Activated B cell treated with CpG ODN at 0.5 μM for 24 hours (primary cell): ENCODE results near the gene PRM2. TPM values are rescaled to one million over a fixed set of nuclear protein-coding genes. Genes with fewer than 3 reads are reported as not detected.

ENCODE experiments used
- ATAC-seq: fragments of 200-7000 bp; cut with Tn5 transposase; one replicate; pipeline ENCODE4 v1.10.0; 2021; ENCODE audit warnings: low read depth, mild to moderate bottlenecking, moderate library complexity
- CTCF ChIA-PET: fragments of 350-600 bp; sonication (Branson Sonifier 250); formaldehyde crosslinking; loops from one replicate; lab custom pipeline; 2021; ENCODE audit warnings: antibody characterized with exemption; lab: Charles Lee
- POLR2A ChIA-PET: fragments of 350-600 bp; sonication (Branson Sonifier 250); formaldehyde crosslinking; loops from one replicate; lab custom pipeline; 2021; ENCODE audit warnings: antibody characterized with exemption; lab: Charles Lee
- DNase-seq: peaks from one replicate; pipeline ENCODE4 v3.0.0; 2022
- H3K27ac Mint-ChIP-seq: one replicate; pipeline ENCODE4 v1.8.0; 2020; ENCODE audit warnings: mixed read lengths
- H3K27me3 Mint-ChIP-seq: one replicate; pipeline ENCODE4 v1.8.0; 2021; ENCODE audit warnings: mixed read lengths
- H3K36me3 Mint-ChIP-seq: one replicate; pipeline ENCODE4 v1.8.0; 2021; ENCODE audit warnings: low read depth, mixed read lengths
- H3K4me1 Mint-ChIP-seq: one replicate; pipeline ENCODE4 v1.8.0; 2021; ENCODE audit warnings: mixed read lengths
- H3K4me3 Mint-ChIP-seq: one replicate; pipeline ENCODE4 v1.8.0; 2020; ENCODE audit warnings: mild to moderate bottlenecking, mixed read lengths
- H3K9me3 Mint-ChIP-seq: one replicate; pipeline ENCODE4 v1.8.0; 2020; ENCODE audit warnings: mixed read lengths
- intact Hi-C: fragments of 100-400 bp; cut with micrococcal nuclease; formaldehyde crosslinking; loops from one replicate; pipeline ENCODE4 v1.15.1; 2024
- total RNA-seq: library from RNA; stranded (reverse); gene quantifications from 2 replicates; pipeline ENCODE4 v1.2.3, GENCODE V29; 2022
- TF ChIP-seq, protein P1 (sequence below): fragments of 200-600 bp; IDR thresholded peaks from one replicate; pipeline ENCODE4 v1.8.0; 2022; ENCODE audit warnings: antibody characterized with exemption, mild to moderate bottlenecking

Gene PRM2
- total RNA-seq, 1 donor from 2014 or later, result not detected

DNA sequence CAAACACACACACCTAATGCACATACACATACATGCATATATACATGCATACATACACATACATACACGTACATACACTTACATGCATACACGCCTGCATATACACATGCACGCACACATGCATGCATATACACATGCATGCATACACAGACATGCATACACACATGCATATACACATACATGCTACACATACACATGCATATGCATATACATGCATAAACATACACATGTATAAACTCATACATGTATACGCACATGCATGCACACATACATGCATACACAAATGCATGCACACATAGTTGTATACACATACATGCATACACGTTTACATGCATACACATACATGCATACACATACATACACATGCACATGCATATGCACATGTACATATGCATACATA is 45.4 kb upstream of the PRM2 start:
- Mint-ChIP-seq H3K4me3 (no peak overlapping the region), H3K36me3 (no peaks in the 10 kb centered on the region), H3K4me1 (peaks cover 31% of the 10 kb centered on the region), H3K9me3 (no peaks in the 10 kb centered on the region), H3K27ac (no peak overlapping the region), H3K27me3 (no peaks in the 10 kb centered on the region)
- intact Hi-C loops, result no loop called here
- DNase-seq (no peak), ATAC-seq (no peak)
- TF ChIP-seq, protein P1, sequence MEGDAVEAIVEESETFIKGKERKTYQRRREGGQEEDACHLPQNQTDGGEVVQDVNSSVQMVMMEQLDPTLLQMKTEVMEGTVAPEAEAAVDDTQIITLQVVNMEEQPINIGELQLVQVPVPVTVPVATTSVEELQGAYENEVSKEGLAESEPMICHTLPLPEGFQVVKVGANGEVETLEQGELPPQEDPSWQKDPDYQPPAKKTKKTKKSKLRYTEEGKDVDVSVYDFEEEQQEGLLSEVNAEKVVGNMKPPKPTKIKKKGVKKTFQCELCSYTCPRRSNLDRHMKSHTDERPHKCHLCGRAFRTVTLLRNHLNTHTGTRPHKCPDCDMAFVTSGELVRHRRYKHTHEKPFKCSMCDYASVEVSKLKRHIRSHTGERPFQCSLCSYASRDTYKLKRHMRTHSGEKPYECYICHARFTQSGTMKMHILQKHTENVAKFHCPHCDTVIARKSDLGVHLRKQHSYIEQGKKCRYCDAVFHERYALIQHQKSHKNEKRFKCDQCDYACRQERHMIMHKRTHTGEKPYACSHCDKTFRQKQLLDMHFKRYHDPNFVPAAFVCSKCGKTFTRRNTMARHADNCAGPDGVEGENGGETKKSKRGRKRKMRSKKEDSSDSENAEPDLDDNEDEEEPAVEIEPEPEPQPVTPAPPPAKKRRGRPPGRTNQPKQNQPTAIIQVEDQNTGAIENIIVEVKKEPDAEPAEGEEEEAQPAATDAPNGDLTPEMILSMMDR, result no peak
- ChIA-PET POLR2A (interaction anchor here (2.5 kb wide), 1 partner anchor 11 kb away, joined by 11 read pairs; no protein-coding TSS in a partner anchor), CTCF (no interaction called here)

DNA sequence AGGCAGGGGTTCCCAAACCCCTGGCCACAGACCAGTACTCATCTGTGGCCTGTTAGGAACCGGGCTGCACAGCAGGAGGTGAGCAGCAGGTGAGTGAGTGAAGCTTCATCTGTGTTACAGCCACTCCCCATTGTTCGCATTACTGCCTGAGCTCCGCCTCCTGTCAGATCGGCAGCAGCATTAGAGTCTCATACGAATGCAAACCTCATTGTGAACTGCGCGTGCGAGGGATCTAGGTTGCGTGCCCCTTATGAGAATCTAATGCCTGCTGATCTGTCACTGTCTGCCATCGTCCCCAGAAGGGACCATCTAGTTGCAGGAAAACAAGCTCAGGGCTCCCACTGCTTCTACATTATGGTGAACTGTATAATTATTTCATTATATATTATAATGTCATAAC is 43.9 kb upstream of the PRM2 start:
- no peak overlapping the region for H3K4me3 Mint-ChIP-seq
- POLR2A ChIA-PET, result interaction anchor here (0.8 to 2.5 kb wide), 2 partner anchors 9 to 66 kb away, joined by 4 to 11 read pairs; no protein-coding TSS in a partner anchor
- CTCF ChIA-PET, result interaction anchor here (0.6 kb wide), 2 partner anchors 9 to 22 kb away, joined by 3 read pairs; no protein-coding TSS in a partner anchor

DNA sequence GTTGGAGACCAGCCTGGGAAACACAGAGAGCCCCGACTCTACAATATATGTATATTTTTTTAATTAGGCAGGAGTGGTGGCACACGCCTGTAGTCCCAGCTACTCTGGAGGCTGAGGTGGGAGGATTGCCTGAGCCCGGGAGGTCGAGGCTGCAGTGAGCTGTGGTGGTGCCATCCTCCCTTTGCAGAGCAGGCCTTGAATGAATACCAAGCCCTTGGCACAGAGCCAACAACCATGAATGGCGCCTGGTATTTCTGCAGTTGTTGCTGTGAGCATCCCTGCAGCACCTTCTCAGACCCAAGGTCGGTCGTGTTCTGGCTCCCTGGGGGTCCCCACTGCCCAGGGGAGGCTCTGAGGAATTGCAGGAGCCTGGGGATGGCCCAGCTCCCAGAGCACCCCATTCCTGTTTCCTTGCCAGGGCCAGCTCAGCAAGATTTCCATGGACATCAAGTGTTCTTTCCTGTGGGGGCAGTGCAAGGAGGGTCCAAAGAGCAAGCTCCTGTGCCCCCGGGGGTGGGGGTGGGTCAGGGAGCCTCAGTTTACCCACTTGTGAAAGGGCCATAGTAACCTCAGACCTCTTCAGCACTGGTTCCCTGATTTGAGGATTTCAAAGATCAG is 43.4 kb upstream of the PRM2 start:
- no peak overlapping the region for H3K27ac Mint-ChIP-seq
- CTCF ChIA-PET, result no interaction called here
- intact Hi-C loops, result no loop called here

More for the DNA sequence above, 43.9 kb upstream of the PRM2 start:
- intact Hi-C loops, result no loop called here
- DNase-seq (no peak), ATAC-seq (no peak)
- H3K9me3 Mint-ChIP-seq, result no peaks in the 10 kb centered on the region
- H3K36me3 Mint-ChIP-seq, result no peaks in the 10 kb centered on the region
- H3K4me1 Mint-ChIP-seq, result peaks cover 21% of the 10 kb centered on the region
- no peak overlapping the region for H3K27ac Mint-ChIP-seq
- no peaks in the 10 kb centered on the region for H3K27me3 Mint-ChIP-seq
- TF ChIP-seq, protein P1, result no peak

DNA sequence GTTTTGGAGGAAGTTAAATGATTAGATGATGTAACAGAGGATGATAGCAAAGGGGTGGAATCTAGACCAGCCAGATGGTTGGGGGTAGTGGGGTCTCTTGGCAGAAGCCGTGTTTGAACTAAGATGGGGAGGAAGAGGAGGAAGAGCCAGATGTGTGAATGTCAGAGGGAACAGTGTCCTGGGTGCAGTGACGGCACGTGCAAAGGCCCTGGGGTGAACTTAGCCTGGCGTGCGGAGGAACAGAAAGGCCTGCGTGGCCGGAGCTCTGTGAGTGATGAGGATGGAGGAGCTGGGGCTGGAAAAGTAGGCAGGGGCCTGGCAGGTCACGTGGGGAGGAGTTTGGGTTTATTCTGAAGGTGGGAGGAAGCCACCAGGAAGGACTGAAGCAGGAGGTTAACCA is 42.5 kb upstream of the PRM2 start:
- ATAC-seq, result no peak
- H3K9me3 Mint-ChIP-seq, result no peaks in the 10 kb centered on the region
- DNase-seq, result no peak
- no peak overlapping the region for H3K4me3 Mint-ChIP-seq
- H3K36me3 Mint-ChIP-seq, result no peaks in the 10 kb centered on the region
- ChIA-PET CTCF (no interaction called here), POLR2A (interaction anchor here (0.7 to 1.5 kb wide), 3 partner anchors 16 to 63 kb away, joined by 3 to 4 read pairs (median 4); partner anchors contain the start of gene SOCS1)
- no peaks in the 10 kb centered on the region for H3K27me3 Mint-ChIP-seq
- TF ChIP-seq, protein P1, result no peak
- H3K27ac Mint-ChIP-seq, result no peak overlapping the region
- H3K4me1 Mint-ChIP-seq, result peaks cover 25% of the 10 kb centered on the region
- intact Hi-C loops, result loop anchor here (1.0 kb wide), 1 partner anchor 8 kb away; no protein-coding TSS in a partner anchor

More for the DNA sequence above, 43.4 kb upstream of the PRM2 start:
- TF ChIP-seq, protein P1, result no peak
- Mint-ChIP-seq H3K4me1 (peaks cover 20% of the 10 kb centered on the region), H3K36me3 (no peaks in the 10 kb centered on the region), H3K9me3 (no peaks in the 10 kb centered on the region), H3K27me3 (no peaks in the 10 kb centered on the region), H3K4me3 (no peak overlapping the region)
- DNase-seq, result no peak
- no peak for ATAC-seq
- POLR2A ChIA-PET, result interaction anchor here (0.8 to 2.5 kb wide), 3 partner anchors 9 to 65 kb away, joined by 4 to 11 read pairs (median 4); partner anchors contain the start of gene SOCS1

DNA sequence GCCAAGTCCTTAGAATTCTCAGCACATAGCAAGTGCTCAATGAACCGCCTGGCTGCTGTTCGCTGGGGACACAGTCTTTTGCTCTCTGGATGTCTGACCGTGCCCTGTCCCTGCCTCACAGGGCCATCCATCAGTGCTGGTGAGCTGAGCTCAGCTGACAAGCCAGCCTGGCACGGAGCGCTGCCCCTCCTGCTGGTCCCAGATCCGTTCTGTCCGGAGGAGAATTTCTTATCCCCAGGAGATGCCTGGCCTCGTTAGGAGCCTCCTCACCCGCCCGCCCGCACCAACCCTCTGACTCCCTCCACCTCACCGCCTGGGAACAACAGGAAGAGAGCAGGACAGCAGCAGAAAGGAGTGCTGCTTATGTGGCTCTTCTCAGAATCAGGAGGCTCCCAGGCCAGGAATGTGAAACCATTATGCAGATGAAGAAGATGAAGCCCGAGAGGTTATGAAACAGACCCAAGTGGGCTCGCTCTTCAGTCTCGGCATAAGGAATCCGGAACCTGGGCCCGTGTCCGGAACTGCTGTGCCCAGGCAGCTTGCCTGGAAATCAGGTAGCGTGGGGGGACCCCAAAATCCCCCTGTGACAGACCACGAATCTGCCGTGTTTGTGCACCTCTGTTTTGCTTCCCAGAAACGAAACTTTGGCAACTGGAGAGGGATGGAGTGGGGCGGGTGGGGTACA is 40.2 kb upstream of the PRM2 start:
- POLR2A ChIA-PET, result interaction anchor here (0.6 kb wide), 2 partner anchors 22 to 350 kb away, joined by 3 to 5 read pairs; no protein-coding TSS in a partner anchor
- H3K27me3 Mint-ChIP-seq, result no peaks in the 10 kb centered on the region
- no peaks in the 10 kb centered on the region for H3K9me3 Mint-ChIP-seq
- no peak overlapping the region for H3K4me3 Mint-ChIP-seq
- no peaks in the 10 kb centered on the region for H3K36me3 Mint-ChIP-seq
- ATAC-seq (no peak), DNase-seq (no peak)
- TF ChIP-seq, protein P1, result no peak
- intact Hi-C loops, result no loop called here
- H3K4me1 Mint-ChIP-seq, result peaks cover 43% of the 10 kb centered on the region
- CTCF ChIA-PET, result no interaction called here
- no peak overlapping the region for H3K27ac Mint-ChIP-seq
